C4-2B (cell line): ENCODE measurements around the gene MRRF.

Experiments
- H3K27ac ChIP-seq: fragments of 450-650 bp; 2 replicates; pipeline ENCODE4 v1.5.1; 2017
- ZFX ChIP-seq: fragments of 450-650 bp; IDR thresholded peaks from 2 replicates; pipeline ENCODE4 v1.6.1; 2017
- TF ChIP-seq, protein P1 (sequence below): fragments of 450-650 bp; conservative IDR thresholded peaks from 2 replicates; pipeline ENCODE4 v1.5.1; 2017; ENCODE audit warnings: mild to moderate bottlenecking

The MRRF gene

DNA sequence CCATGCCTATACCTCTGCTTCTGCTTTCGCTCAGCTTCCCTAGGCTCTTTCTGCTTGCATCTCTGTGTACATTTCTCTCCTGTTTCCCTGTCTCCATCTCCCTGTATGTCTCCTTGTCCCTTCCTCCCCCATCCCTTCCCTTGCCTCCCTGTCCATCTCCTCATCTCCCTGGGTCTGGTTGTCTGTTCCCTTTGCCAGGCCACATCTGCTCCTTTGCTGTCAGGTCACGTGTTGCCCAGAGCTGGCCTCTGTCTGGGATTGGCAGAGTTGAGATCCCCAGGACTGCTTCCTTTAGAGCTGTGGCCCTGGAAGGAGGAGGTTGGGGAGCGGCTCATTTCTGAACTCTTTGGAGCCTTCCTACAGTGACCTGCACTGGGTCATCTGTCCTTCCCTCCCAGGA, 74.3 kb downstream of the MRRF start:
- TF ChIP-seq ZFX, result no peak
- TF ChIP-seq, protein P1, sequence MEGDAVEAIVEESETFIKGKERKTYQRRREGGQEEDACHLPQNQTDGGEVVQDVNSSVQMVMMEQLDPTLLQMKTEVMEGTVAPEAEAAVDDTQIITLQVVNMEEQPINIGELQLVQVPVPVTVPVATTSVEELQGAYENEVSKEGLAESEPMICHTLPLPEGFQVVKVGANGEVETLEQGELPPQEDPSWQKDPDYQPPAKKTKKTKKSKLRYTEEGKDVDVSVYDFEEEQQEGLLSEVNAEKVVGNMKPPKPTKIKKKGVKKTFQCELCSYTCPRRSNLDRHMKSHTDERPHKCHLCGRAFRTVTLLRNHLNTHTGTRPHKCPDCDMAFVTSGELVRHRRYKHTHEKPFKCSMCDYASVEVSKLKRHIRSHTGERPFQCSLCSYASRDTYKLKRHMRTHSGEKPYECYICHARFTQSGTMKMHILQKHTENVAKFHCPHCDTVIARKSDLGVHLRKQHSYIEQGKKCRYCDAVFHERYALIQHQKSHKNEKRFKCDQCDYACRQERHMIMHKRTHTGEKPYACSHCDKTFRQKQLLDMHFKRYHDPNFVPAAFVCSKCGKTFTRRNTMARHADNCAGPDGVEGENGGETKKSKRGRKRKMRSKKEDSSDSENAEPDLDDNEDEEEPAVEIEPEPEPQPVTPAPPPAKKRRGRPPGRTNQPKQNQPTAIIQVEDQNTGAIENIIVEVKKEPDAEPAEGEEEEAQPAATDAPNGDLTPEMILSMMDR, result no peak
- H3K27ac ChIP-seq, result no peak overlapping the region

DNA sequence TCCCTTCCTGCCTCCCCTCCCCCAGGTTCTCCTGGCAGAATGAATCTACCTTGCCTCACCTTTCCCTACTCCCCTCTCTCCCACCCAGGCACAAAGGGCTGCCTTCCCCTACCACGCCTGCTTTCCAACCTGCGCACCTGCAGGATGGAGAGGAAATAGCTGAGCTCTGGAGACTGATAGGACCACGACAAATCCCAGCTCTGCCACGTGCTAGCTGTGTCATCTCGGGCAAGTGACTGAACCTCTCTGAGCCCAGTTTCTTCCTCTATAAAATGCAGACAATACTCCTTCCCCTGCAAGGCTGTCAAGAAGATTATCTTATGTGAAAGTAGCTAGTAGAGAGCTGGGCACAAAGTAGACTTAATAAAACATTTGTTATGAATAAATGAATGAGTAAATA, 74.9 kb downstream of the MRRF start:
- TF ChIP-seq, protein P1, result no peak
- TF ChIP-seq ZFX, result no peak
- H3K27ac ChIP-seq, result no peak overlapping the region

DNA sequence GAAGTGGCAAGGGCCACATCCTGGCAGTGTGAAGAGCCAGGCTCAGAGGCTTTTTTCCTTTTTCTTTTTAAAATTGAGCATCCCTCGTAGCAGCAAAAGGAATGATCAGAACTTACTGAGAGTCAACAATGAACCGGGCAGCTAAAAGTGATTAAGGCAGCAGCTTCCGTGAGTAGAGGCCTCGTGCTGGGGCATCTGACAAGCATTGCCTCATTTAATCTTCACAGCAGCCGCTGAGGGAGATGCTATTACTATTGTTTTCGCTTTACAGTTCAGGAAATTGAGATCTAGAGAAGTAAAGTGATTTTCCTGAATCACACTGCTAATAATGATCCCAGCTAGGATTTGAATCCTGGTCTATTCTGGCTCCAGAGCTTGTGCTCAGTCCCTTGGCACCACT, 75.5 kb downstream of the MRRF start:
- TF ChIP-seq, protein P1, result no peak
- TF ChIP-seq ZFX, result no peak
- H3K27ac ChIP-seq, result no peak overlapping the region

DNA sequence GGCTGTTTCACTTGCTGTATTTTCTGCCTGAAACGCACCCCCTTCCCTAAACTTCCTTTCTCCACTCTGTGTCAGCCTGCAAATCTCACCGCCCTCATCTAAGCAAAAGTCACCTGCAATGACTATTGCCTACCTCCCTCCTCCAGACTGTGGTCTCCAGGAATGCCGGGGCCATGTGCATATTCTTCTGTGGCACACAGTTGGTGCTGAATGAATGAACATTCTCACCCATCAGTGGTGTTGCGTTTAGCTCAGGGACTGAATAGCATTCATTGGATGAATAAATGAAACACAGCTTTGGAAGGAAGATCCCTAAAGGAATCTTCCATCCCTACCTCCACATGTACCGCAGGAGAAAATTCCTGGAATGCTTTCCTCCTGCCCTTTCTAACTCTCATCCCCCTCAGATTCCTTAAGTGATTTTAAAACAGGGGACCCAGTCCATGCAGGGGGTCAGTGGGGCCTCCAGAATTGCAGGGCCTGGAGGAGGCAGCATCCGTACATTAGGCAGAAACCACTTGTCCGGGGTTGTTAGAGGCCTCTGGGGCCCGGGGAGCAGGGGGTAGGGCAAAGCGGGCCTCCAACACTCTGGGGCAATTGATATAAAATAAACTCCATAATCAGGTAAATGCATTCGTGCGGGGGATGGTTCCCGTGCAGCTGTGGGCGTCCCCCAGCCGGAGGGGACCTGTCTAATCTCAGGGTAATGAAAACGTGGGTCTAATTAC, 77.8 kb downstream of the MRRF start:
- TF ChIP-seq, protein P1, result no peak
- no peak for TF ChIP-seq ZFX
- H3K27ac ChIP-seq, result no peak overlapping the region

DNA sequence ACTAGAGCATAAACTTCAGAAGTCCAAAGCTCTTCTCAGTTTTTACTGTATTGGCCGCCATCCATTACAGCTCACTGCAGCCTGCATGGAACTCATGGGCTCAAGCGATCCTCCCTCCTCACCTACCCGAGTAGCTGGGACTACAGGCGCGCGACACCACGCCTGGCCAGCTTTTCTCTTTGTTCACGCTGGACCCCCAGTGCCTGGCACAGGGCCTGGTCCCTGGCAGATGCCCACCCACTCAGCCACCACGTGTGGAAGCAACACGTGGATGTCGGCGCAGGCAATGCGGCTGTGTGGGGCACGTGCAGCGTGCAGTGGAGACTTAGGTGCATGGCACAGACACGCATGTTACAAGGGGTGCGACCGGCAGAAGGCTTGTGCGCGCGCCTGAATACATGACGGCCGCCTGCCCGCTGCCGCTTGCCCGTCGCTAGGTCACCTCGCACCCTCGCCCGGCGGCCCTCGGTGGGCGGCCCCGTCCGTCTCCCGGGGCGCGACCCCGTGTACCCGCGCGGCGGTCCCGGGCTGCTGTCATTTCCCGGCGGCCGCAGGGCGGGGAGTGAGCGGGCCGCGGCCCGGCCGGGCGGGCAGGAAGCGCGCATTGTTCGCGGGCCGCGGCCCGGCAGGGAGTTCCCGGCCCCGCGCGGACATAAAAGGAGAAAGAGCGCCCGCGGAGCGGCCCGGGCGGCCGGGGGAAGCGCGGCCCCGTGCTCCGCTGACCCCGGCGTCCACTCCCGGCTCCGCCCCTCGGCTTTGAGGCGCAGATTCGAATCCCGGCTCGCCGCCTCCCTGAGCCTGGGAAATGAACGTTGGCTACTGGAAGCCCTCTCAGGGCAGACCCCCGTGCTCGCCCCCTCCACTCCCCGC, 82.0 kb downstream of the MRRF start:
- no peak for TF ChIP-seq ZFX
- TF ChIP-seq, protein P1, result no peak
- H3K27ac ChIP-seq, result no peak overlapping the region

DNA sequence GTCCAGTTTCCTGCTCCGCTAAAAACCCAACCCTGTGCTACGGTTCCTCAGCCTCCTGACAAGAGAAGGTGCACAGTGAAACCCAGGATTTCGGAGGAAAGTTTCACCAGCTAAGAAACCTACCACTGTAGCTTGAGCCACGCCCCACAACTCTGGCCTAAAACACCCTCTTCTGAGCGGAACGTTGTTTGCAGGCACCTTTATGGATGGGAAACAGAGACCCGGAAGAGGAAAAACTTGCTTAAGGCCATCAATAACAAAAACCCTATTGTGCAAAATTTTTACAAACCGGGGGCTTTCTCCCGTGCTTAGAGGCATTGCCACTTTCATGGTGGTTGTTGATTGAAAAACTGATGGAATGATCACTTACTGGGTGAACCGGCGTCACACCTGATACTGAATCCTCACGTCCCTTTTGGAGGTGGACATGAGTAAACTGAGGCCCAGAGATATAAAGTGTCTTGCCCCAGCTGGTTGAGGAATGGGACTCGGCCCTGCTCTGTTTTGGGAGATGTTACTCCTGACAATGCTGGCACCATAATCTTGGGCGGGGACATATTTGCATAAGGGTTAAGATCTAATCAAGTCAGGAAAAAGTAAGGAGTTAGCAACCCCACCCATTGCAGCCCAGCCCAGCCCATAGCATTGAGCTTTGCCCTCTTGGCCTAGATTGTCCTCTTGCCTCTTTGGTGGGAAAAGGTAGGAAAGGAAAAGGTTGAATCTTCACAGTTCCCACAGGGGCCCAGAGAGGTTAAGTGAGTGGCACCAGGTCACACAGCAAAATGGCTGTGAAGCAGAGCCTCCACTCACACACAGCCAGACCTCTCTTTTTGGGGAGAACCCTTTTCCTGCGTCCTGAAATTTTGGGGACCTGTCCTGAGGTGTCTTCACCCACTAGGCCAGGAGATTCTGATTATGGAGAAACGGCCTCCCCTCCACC, 82.9 kb downstream of the MRRF start:
- no peak overlapping the region for H3K27ac ChIP-seq
- TF ChIP-seq, protein P1, result no peak
- no peak for TF ChIP-seq ZFX
